Astrocyte (in vitro differentiated cells and primary cell): ENCODE measurements around the gene ST14. TPM values are rescaled to one million over a fixed set of nuclear protein-coding genes. Genes with fewer than 3 reads are reported as not detected.

Source experiments
- DNase-seq: peaks from one replicate; pipeline ENCODE4 v3.0.0-alpha.2; 2010; ENCODE audit warnings: low read depth
- FAIRE-seq: peaks from 2 replicates; lab custom pipeline; 2011; peaks lifted over from hg19 to GRCh38; lab: Jason Lieb, UNC
- H2AFZ ChIP-seq: 2 replicates; pipeline ENCODE4 v1.6.0; 2012; ENCODE audit warnings: low read depth, low read length, inconsistent platforms
- H3K27ac ChIP-seq: 2 replicates; pipeline ENCODE4 v1.5.1; 2011; ENCODE audit warnings: low read depth, low read length, inconsistent platforms
- H3K27me3 ChIP-seq: 2 replicates; pipeline ENCODE4 v1.6.0; 2011; ENCODE audit warnings: low read length, inconsistent platforms; ENCODE audit not compliant: insufficient read depth
- H3K36me3 ChIP-seq: 2 replicates; pipeline ENCODE4 v1.5.1; 2011; ENCODE audit warnings: low read length, inconsistent platforms; ENCODE audit not compliant: insufficient read depth
- H3K4me1 ChIP-seq: 2 replicates; pipeline ENCODE4 v1.5.1; 2011; ENCODE audit warnings: low read length, inconsistent platforms; ENCODE audit not compliant: insufficient read depth
- H3K4me2 ChIP-seq: 2 replicates; pipeline ENCODE4 v1.6.0; 2012; ENCODE audit warnings: low read length, inconsistent platforms
- H3K4me3 ChIP-seq: 2 replicates; pipeline ENCODE4 v1.5.1; 2011; ENCODE audit warnings: low read depth, mild to moderate bottlenecking, low read length, inconsistent platforms; ENCODE audit not compliant: insufficient read depth
- H3K79me2 ChIP-seq: 2 replicates; pipeline ENCODE4 v1.6.0; 2012; ENCODE audit warnings: mild to moderate bottlenecking, low read length, inconsistent platforms; ENCODE audit not compliant: insufficient read depth
- H3K9ac ChIP-seq: 2 replicates; pipeline ENCODE4 v1.6.0; 2012; ENCODE audit warnings: mild to moderate bottlenecking, low read length, inconsistent platforms
- H3K9me3 ChIP-seq: 2 replicates; pipeline ENCODE4 v1.5.1; 2012; ENCODE audit warnings: low read depth, mild to moderate bottlenecking, low read length, inconsistent platforms; ENCODE audit not compliant: insufficient read depth
- H4K20me1 ChIP-seq: 2 replicates; pipeline ENCODE4 v1.6.0; 2012; ENCODE audit warnings: low read length, inconsistent platforms; ENCODE audit not compliant: insufficient read depth
- H3K27ac Mint-ChIP-seq: one replicate; pipeline ENCODE4 v1.8.0; 2021; ENCODE audit warnings: mild to moderate bottlenecking, mixed read lengths; ENCODE audit not compliant: unreplicated experiment
- H3K27me3 Mint-ChIP-seq: one replicate; pipeline ENCODE4 v1.8.0; 2021; ENCODE audit warnings: low read depth, mixed read lengths; ENCODE audit not compliant: unreplicated experiment
- H3K36me3 Mint-ChIP-seq: one replicate; pipeline ENCODE4 v1.8.0; 2021; ENCODE audit warnings: low read depth, mixed read lengths; ENCODE audit not compliant: unreplicated experiment
- H3K4me1 Mint-ChIP-seq: one replicate; pipeline ENCODE4 v1.8.0; 2021; ENCODE audit warnings: low read depth, mixed read lengths; ENCODE audit not compliant: unreplicated experiment
- H3K4me3 Mint-ChIP-seq: one replicate; pipeline ENCODE4 v1.8.0; 2021; ENCODE audit warnings: mild to moderate bottlenecking, moderate library complexity, mixed read lengths; ENCODE audit not compliant: unreplicated experiment
- H3K9me3 Mint-ChIP-seq: one replicate; pipeline ENCODE4 v1.8.0; 2021; ENCODE audit warnings: mild to moderate bottlenecking, mixed read lengths; ENCODE audit not compliant: unreplicated experiment
- CTCF ChIP-seq: IDR thresholded peaks from 2 replicates; pipeline ENCODE4 v1.5.1; 2011; ENCODE audit warnings: low read depth, mild to moderate bottlenecking, inconsistent platforms, low read length, moderate library complexity; ENCODE audit not compliant: insufficient read depth
- EZH2 ChIP-seq: IDR thresholded peaks from 2 replicates; pipeline ENCODE4 v1.6.1; 2012; ENCODE audit warnings: mild to moderate bottlenecking, low read length, inconsistent platforms; ENCODE audit not compliant: insufficient read depth
- total RNA-seq: library from RNA; stranded (reverse); gene quantifications from 2 replicates; pipeline ENCODE4 v1.2.1, GENCODE V29; 2021

Gene ST14
- total RNA-seq, 1 donor from 2014 or later: 4.2 TPM

- H3K4me3 Mint-ChIP-seq: no peak overlapping the region
- FAIRE-seq: no peak
- no peaks in the 10 kb centered on the region for H3K9me3 ChIP-seq
Measured at GRCh38 chr11:130180491-130180890, 20.9 kb downstream of the ST14 start.

GRCh38 chr11:130180896-130181294, 21.3 kb downstream of the ST14 start:
- no peaks in the 10 kb centered on the region for H3K79me2 ChIP-seq
- H3K27me3 Mint-ChIP-seq: peaks cover 6% of the 10 kb centered on the region
- no peaks in the 10 kb centered on the region for H3K4me1 ChIP-seq
- no peak overlapping the region for H3K27ac ChIP-seq
- no peak overlapping the region for H3K4me2 ChIP-seq
- no peak overlapping the region for H3K27ac Mint-ChIP-seq
- H3K4me3 Mint-ChIP-seq: no peak overlapping the region
- no peak overlapping the region for H3K9ac ChIP-seq
- H3K4me1 Mint-ChIP-seq: peaks cover 24% of the 10 kb centered on the region
- TF ChIP-seq EZH2: no peak
- no peak for TF ChIP-seq CTCF
- no peaks in the 10 kb centered on the region for H3K36me3 ChIP-seq
- no peak overlapping the region for H2AFZ ChIP-seq
- no peak overlapping the region for H3K4me3 ChIP-seq
- no peaks in the 10 kb centered on the region for H3K27me3 ChIP-seq
- H3K9me3 ChIP-seq: no peaks in the 10 kb centered on the region
- H4K20me1 ChIP-seq: no peaks in the 10 kb centered on the region
- FAIRE-seq: no peak
- no peak for DNase-seq
- H3K36me3 Mint-ChIP-seq: no peaks in the 10 kb centered on the region
- H3K9me3 Mint-ChIP-seq: peaks cover 3% of the 10 kb centered on the region

More at GRCh38 chr11:130180491-130180890, 20.9 kb downstream of the ST14 start:
- peaks cover 24% of the 10 kb centered on the region for H3K4me1 Mint-ChIP-seq
- no peaks in the 10 kb centered on the region for H4K20me1 ChIP-seq
- no peak overlapping the region for H3K4me2 ChIP-seq
- peaks cover 3% of the 10 kb centered on the region for H3K9me3 Mint-ChIP-seq
- H3K27me3 Mint-ChIP-seq: peaks cover 6% of the 10 kb centered on the region
- H3K27ac ChIP-seq: no peak overlapping the region
- no peaks in the 10 kb centered on the region for H3K4me1 ChIP-seq
- H3K27me3 ChIP-seq: no peaks in the 10 kb centered on the region
- peak; percentile 17 for DNase-seq
- H3K27ac Mint-ChIP-seq: no peak overlapping the region
- H3K36me3 Mint-ChIP-seq: no peaks in the 10 kb centered on the region
- no peaks in the 10 kb centered on the region for H3K79me2 ChIP-seq
- H2AFZ ChIP-seq: no peak overlapping the region
- H3K36me3 ChIP-seq: no peaks in the 10 kb centered on the region
- H3K4me3 ChIP-seq: no peak overlapping the region
- TF ChIP-seq EZH2: no peak
- no peak for TF ChIP-seq CTCF
- no peak overlapping the region for H3K9ac ChIP-seq

- H3K4me1 Mint-ChIP-seq: peaks cover 24% of the 10 kb centered on the region
- FAIRE-seq: no peak
Measured at GRCh38 chr11:130181295-130182272, 22.0 kb downstream of the ST14 start.

More at GRCh38 chr11:130181295-130182272, 22.0 kb downstream of the ST14 start:
- Histone ChIP-seq H3K9me3 (no peaks in the 10 kb centered on the region), H3K79me2 (no peaks in the 10 kb centered on the region), H3K9ac (no peak overlapping the region), H3K27ac (no peak overlapping the region), H3K4me2 (no peak overlapping the region), H3K4me1 (no peaks in the 10 kb centered on the region), H2AFZ (no peak overlapping the region), H3K4me3 (no peak overlapping the region), H4K20me1 (no peaks in the 10 kb centered on the region), H3K27me3 (no peaks in the 10 kb centered on the region), H3K36me3 (no peaks in the 10 kb centered on the region)
- H3K27me3 Mint-ChIP-seq: peaks cover 6% of the 10 kb centered on the region
- H3K9me3 Mint-ChIP-seq: peaks cover 3% of the 10 kb centered on the region
- no peak overlapping the region for H3K27ac Mint-ChIP-seq
- H3K4me3 Mint-ChIP-seq: no peak overlapping the region
- DNase-seq: peak; percentile 61
- H3K36me3 Mint-ChIP-seq: no peaks in the 10 kb centered on the region
- TF ChIP-seq EZH2: no peak
- no peak for TF ChIP-seq CTCF
